ENCODE data around the gene SPATS1.
"Not testable (repeated sequence)": the region's sequence is repeated elsewhere in the genome, so short reads cannot be mapped to it uniquely, and the experiment has no call there.

The SPATS1 gene

DNA sequence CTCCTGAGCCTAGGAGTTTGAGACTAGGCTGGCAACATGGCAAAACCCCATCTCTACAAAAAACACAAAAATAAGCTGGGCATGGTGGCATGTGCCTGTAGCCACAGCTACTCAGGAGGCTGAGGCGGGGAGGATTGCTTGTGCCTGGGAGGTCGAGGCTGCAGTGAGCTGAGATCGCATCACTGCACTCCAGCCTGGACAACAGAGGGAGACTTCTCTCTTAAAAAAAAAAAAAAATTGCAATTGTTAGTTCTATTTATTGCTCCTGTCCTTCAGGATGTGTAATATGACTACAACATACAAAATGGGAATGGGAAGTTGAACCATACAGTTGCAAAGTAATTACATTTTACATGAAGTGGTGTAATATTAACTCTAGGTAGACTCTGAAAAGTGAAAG lies 21.2 kb upstream of the SPATS1 start:
- Histone ChIP-seq H3K27me3 (ENCODE audit: insufficient read depth, low read depth) (no peaks in the 10 kb centered on the region), H2AFZ (ENCODE audit: low read depth) (no peak overlapping the region), H3K9ac (no peak overlapping the region), H3K79me2 (ENCODE audit: insufficient read depth, low read depth) (no peaks in the 10 kb centered on the region), H3K4me2 (no peak overlapping the region), H4K20me1 (ENCODE audit: insufficient read depth) (no peaks in the 10 kb centered on the region), H3K36me3 (ENCODE audit: insufficient read depth) (no peaks in the 10 kb centered on the region), H3K27ac (no peak overlapping the region), H3K4me1 (ENCODE audit: low read depth, poor library complexity, severe bottlenecking) (no peaks in the 10 kb centered on the region), H3K4me3 (IDR thresholded peaks at IDR 0.05; ENCODE audit: insufficient read depth, low read depth, low read length) (no peak overlapping the region)
- no peak for TF ChIP-seq CTCF (conservative IDR thresholded peaks at IDR 0.05; ENCODE audit: low read depth, low read length)

DNA sequence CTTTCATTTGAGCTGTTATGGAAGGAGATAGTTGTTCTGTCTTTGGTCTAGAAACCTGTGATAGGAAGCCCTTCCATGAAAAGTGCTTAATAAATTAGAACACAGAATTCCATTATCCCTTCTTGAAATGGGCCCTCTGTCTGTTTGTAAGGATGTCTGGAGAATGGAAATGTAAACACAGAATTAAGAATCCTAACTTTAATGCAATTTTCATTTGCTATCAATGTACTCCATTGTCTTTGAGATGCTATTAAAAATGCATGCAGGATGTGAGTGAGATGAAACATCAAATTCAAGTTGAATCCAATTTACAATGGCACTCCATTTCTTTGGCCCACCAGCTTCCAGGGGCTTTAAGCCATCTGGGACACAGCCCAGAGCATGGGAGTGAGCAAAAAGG lies 15.4 kb upstream of the SPATS1 start:
- no peaks in the 10 kb centered on the region for H3K79me2 ChIP-seq (ENCODE audit: insufficient read depth, low read depth)
- no peak overlapping the region for H2AFZ ChIP-seq (ENCODE audit: low read depth)

DNA sequence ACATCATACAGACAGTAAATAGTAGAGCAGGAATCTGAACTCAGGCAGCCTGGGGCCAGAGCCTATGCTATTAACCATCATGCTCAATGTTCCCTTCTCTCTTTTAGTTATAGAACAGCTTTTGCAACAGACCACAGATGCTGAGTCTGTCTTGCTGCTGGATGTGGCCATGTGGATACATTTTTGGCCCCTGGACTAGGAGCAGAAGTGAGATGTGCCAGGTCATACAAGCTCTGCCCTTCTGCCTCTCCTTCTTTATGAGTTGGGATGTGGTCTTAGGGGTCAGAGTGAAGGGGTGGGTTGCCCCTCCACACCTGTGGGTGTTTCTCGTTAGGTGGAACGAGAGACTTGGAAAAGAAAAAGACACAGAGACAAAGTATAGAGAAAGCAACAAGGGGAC lies 14.7 kb upstream of the SPATS1 start:
- no peak overlapping the region for H2AFZ ChIP-seq (ENCODE audit: low read depth)
- H3K9ac ChIP-seq = no peak overlapping the region
- H3K4me1 ChIP-seq (ENCODE audit: low read depth, poor library complexity, severe bottlenecking) = no peaks in the 10 kb centered on the region
- no peaks in the 10 kb centered on the region for H3K79me2 ChIP-seq (ENCODE audit: insufficient read depth, low read depth)
- H3K4me2 ChIP-seq = no peak overlapping the region
- no peaks in the 10 kb centered on the region; the same call in 1 of the 2 replicates for H3K27me3 ChIP-seq (ENCODE audit: insufficient read depth, low read depth)
- H3K4me3 ChIP-seq (IDR thresholded peaks at IDR 0.05; ENCODE audit: insufficient read depth, low read depth, low read length) = no peak overlapping the region
- TF ChIP-seq CTCF (conservative IDR thresholded peaks at IDR 0.05; ENCODE audit: low read depth, low read length) = no peak
- H3K36me3 ChIP-seq (ENCODE audit: insufficient read depth) = no peaks in the 10 kb centered on the region
- H3K27ac ChIP-seq = no peak overlapping the region
- no peaks in the 10 kb centered on the region for H4K20me1 ChIP-seq (ENCODE audit: insufficient read depth)

More for the DNA sequence above, 15.4 kb upstream of the SPATS1 start:
- Histone ChIP-seq H3K4me3 (IDR thresholded peaks at IDR 0.05; ENCODE audit: insufficient read depth, low read depth, low read length) (no peak overlapping the region), H3K4me1 (ENCODE audit: low read depth, poor library complexity, severe bottlenecking) (no peaks in the 10 kb centered on the region), H3K27me3 (ENCODE audit: insufficient read depth, low read depth) (no peaks in the 10 kb centered on the region; the same call in 1 of the 2 replicates), H3K27ac (no peak overlapping the region), H3K9ac (no peak overlapping the region), H4K20me1 (ENCODE audit: insufficient read depth) (no peaks in the 10 kb centered on the region), H3K4me2 (no peak overlapping the region), H3K36me3 (ENCODE audit: insufficient read depth) (no peaks in the 10 kb centered on the region)
- TF ChIP-seq CTCF (conservative IDR thresholded peaks at IDR 0.05; ENCODE audit: low read depth, low read length) = no peak

DNA sequence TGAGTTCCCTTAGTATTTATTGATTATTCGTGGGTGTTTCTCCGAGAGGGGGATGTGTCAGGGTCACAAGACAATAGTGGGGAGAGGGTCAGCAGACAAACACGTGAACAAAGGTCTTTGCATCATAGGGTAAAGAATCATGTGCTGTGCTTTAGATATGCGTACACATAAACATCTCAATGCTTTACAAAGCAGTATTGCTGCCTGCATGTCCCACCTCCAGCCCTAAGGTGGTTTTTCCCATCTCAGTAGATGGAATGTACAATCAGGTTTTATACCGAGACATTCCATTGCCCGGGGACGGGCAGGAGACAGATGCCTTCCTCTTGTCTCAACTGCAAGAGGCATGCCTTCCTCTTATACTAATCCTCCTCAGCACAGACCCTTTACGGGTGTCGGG lies 14.2 kb upstream of the SPATS1 start:
- not testable (repeated sequence) for H3K4me1 ChIP-seq (ENCODE audit: low read depth, poor library complexity, severe bottlenecking); H3K27me3 ChIP-seq (ENCODE audit: insufficient read depth, low read depth); H4K20me1 ChIP-seq (ENCODE audit: insufficient read depth); H3K27ac ChIP-seq; H3K4me3 ChIP-seq (IDR thresholded peaks at IDR 0.05; ENCODE audit: insufficient read depth, low read depth, low read length); H3K9ac ChIP-seq; H3K79me2 ChIP-seq (ENCODE audit: insufficient read depth, low read depth); H3K4me2 ChIP-seq; H2AFZ ChIP-seq (ENCODE audit: low read depth); H3K36me3 ChIP-seq (ENCODE audit: insufficient read depth)

DNA sequence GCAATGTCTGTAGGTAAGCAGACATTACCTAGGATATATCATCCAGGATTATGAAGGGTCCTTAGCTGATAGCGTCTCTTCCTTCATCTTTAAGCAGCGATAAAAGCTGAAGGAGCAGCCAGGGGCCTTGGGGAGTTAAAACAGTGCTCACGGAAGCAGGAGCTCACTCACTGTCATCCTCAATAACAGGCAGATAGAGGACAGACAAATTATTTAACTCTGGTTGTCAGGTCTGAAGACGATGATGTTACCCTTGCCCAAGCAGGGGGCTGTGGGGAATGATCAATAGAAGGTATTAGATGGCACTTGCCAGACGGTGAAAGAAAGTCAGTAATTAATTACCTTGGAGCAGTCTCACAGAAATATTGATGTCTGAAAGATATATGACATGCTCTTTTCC lies 12.6 kb upstream of the SPATS1 start:
- H3K79me2 ChIP-seq (ENCODE audit: insufficient read depth, low read depth) = no peaks in the 10 kb centered on the region
- no peaks in the 10 kb centered on the region; the same call in 1 of the 2 replicates for H3K27me3 ChIP-seq (ENCODE audit: insufficient read depth, low read depth)
- no peaks in the 10 kb centered on the region for H3K36me3 ChIP-seq (ENCODE audit: insufficient read depth)
- no peak overlapping the region for H3K9ac ChIP-seq
- no peak overlapping the region for H3K27ac ChIP-seq
- H3K4me1 ChIP-seq (ENCODE audit: low read depth, poor library complexity, severe bottlenecking) = no peaks in the 10 kb centered on the region
- no peak for TF ChIP-seq CTCF (conservative IDR thresholded peaks at IDR 0.05; ENCODE audit: low read depth, low read length)
- H3K4me2 ChIP-seq = no peak overlapping the region
- no peaks in the 10 kb centered on the region for H4K20me1 ChIP-seq (ENCODE audit: insufficient read depth)
- H2AFZ ChIP-seq (ENCODE audit: low read depth) = no peak overlapping the region
- H3K4me3 ChIP-seq (IDR thresholded peaks at IDR 0.05; ENCODE audit: insufficient read depth, low read depth, low read length) = no peak overlapping the region

Data from KMS-11 (cell line).